ENCODE data around the gene ABCC1.
"Not testable (repeated sequence)": the region's sequence is repeated elsewhere in the genome, so short reads cannot be mapped to it uniquely, and the experiment has no call there.

The ABCC1 gene

GRCh38 chr16:15916323-15916722, 33.1 kb upstream of the ABCC1 start:
- Histone ChIP-seq H3K4me3 (no peak overlapping the region), H3K9me3 (peaks cover 25% of the 10 kb centered on the region), H3K27me3 (no peaks in the 10 kb centered on the region), H3K4me1 (peaks cover 16% of the 10 kb centered on the region), H3K9ac (no peak overlapping the region), H3K36me3 (no peaks in the 10 kb centered on the region), H3K27ac (no peak overlapping the region), H3K4me2 (no peak overlapping the region), H4K20me1 (no peaks in the 10 kb centered on the region)
- no peak for TF ChIP-seq Cebpa-rat (IDR thresholded peaks at IDR 0.05)

- H3K4me2 ChIP-seq, H4K20me1 ChIP-seq, H3K36me3 ChIP-seq, H3K27ac ChIP-seq, H3K9ac ChIP-seq, H3K4me3 ChIP-seq, H3K27me3 ChIP-seq, H3K4me1 ChIP-seq: not testable (repeated sequence)
- H3K9me3 ChIP-seq = peaks cover 25% of the 10 kb centered on the region
These were observed 31.1 kb upstream of the ABCC1 start for GRCh38 chr16:15918314-15918713.

- TF ChIP-seq Cebpa-rat (IDR thresholded peaks at IDR 0.05) = no peak
- no peak overlapping the region for H3K9ac ChIP-seq
These were observed 30.1 kb upstream of the ABCC1 start for GRCh38 chr16:15919331-15919730.

GRCh38 chr16:15924996-15925395, 24.4 kb upstream of the ABCC1 start:
- no peak for TF ChIP-seq Cebpa-rat (IDR thresholded peaks at IDR 0.05)
- Histone ChIP-seq H3K4me2 (peak overlapping the region; percentile 67), H3K9me3 (no peaks in the 10 kb centered on the region), H3K9ac (peak overlapping the region; percentile 44; the same call in 1 of the 2 replicates), H3K4me3 (no peak overlapping the region), H3K27ac (peak overlapping the region; percentile 5; the same call in 1 of the 2 replicates), H3K4me1 (peaks cover 37% of the 10 kb centered on the region), H3K27me3 (no peaks in the 10 kb centered on the region), H4K20me1 (no peaks in the 10 kb centered on the region), H3K36me3 (no peaks in the 10 kb centered on the region)

More at GRCh38 chr16:15919331-15919730, 30.1 kb upstream of the ABCC1 start:
- Histone ChIP-seq H3K9me3 (peaks cover 25% of the 10 kb centered on the region), H3K27me3 (no peaks in the 10 kb centered on the region), H3K4me3 (no peak overlapping the region), H3K36me3 (no peaks in the 10 kb centered on the region), H3K4me1 (peaks cover under 1% of the 10 kb centered on the region; the same call in 1 of the 2 replicates), H4K20me1 (no peaks in the 10 kb centered on the region), H3K27ac (no peak overlapping the region), H3K4me2 (no peak overlapping the region)

GRCh38 chr16:15925631-15926030, 23.8 kb upstream of the ABCC1 start:
- TF ChIP-seq Cebpa-rat (IDR thresholded peaks at IDR 0.05) = peak; percentile 63; the same call in 1 of the 2 replicates
- no peak overlapping the region for H3K4me3 ChIP-seq
- H3K9ac ChIP-seq = peak overlapping the region; percentile 44; the same call in 1 of the 2 replicates

GRCh38 chr16:15928261-15929104, 20.9 kb upstream of the ABCC1 start:
- H3K27me3 ChIP-seq = no peaks in the 10 kb centered on the region
- peaks cover 37% of the 10 kb centered on the region for H3K4me1 ChIP-seq
- no peaks in the 10 kb centered on the region for H4K20me1 ChIP-seq
- H3K9ac ChIP-seq = no peak overlapping the region
- H3K9me3 ChIP-seq = no peaks in the 10 kb centered on the region
- no peak overlapping the region for H3K27ac ChIP-seq
- TF ChIP-seq Cebpa-rat (IDR thresholded peaks at IDR 0.05) = no peak
- H3K4me3 ChIP-seq = no peak overlapping the region
- H3K4me2 ChIP-seq = no peak overlapping the region
- H3K36me3 ChIP-seq = no peaks in the 10 kb centered on the region

More at GRCh38 chr16:15925631-15926030, 23.8 kb upstream of the ABCC1 start:
- Histone ChIP-seq H3K9me3 (no peaks in the 10 kb centered on the region), H3K27me3 (no peaks in the 10 kb centered on the region), H3K4me1 (peaks cover 37% of the 10 kb centered on the region), H3K4me2 (peak overlapping the region; percentile 67), H4K20me1 (no peaks in the 10 kb centered on the region), H3K36me3 (no peaks in the 10 kb centered on the region), H3K27ac (peak overlapping the region; percentile 10; the same call in 1 of the 2 replicates)

DNA sequence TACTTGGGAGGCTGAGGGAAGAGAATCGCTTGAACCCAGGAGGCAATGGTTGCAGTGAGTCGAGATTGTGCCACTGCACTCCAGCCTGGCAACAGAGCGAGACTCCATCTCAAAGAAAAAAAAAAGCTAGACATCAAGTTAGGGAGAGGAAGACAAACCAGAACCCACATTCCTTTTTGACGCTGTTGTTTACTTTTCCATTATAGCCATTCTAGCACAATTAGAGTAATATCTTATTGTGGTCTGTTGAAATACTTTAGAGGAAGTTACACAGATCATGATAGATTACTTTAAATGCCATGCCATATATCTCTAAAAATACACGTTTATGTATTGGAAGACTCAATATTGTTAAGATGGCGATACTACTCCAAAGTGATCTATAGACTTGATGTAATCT, 16.5 kb upstream of the ABCC1 start:
- TF ChIP-seq Cebpa-rat (IDR thresholded peaks at IDR 0.05) = no peak
- H3K4me2 ChIP-seq = no peak overlapping the region
- H3K4me1 ChIP-seq = peaks cover 6% of the 10 kb centered on the region; the same call in 1 of the 2 replicates
- H4K20me1 ChIP-seq = no peaks in the 10 kb centered on the region
- H3K27ac ChIP-seq = no peak overlapping the region
- no peaks in the 10 kb centered on the region for H3K27me3 ChIP-seq
- H3K9ac ChIP-seq = no peak overlapping the region
- no peaks in the 10 kb centered on the region; the same call in 1 of the 2 replicates for H3K9me3 ChIP-seq
- H3K36me3 ChIP-seq = no peaks in the 10 kb centered on the region
- H3K4me3 ChIP-seq = no peak overlapping the region

DNA sequence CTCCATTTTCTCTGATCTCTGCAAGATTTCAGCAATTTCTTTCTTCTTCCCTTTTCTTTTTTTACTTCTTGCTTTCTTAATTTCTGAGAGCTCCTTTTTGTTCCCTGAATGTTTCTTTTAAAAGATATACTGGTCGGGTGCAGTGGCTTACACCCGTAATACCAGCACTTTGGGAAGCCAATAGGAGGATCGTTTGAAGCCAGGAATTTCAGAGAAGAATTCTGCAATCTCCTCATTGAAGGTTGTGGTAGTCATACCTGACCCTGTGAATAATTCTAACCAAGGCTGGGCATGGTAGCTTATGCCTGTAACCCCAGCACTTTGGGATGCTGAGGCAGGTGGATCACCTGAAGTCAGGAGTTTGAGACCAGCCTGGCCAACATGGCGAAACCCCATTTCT, 15.6 kb upstream of the ABCC1 start:
- no peak overlapping the region for H3K4me3 ChIP-seq
- no peaks in the 10 kb centered on the region for H3K36me3 ChIP-seq
- H3K9me3 ChIP-seq = no peaks in the 10 kb centered on the region; the same call in 1 of the 2 replicates
- peaks cover 3% of the 10 kb centered on the region; the same call in 1 of the 2 replicates for H3K4me1 ChIP-seq
- H3K4me2 ChIP-seq = no peak overlapping the region
- H3K9ac ChIP-seq = no peak overlapping the region
- H3K27me3 ChIP-seq = no peaks in the 10 kb centered on the region
- no peaks in the 10 kb centered on the region for H4K20me1 ChIP-seq
- TF ChIP-seq Cebpa-rat (IDR thresholded peaks at IDR 0.05) = no peak
- no peak overlapping the region for H3K27ac ChIP-seq

GRCh38 chr16:15934991-15935390, 14.4 kb upstream of the ABCC1 start:
- Histone ChIP-seq H3K27ac (no peak overlapping the region), H3K4me3 (no peak overlapping the region), H3K36me3 (no peaks in the 10 kb centered on the region), H3K27me3 (no peaks in the 10 kb centered on the region), H4K20me1 (no peaks in the 10 kb centered on the region), H3K4me1 (peaks cover 2% of the 10 kb centered on the region; the same call in 1 of the 2 replicates), H3K4me2 (no peak overlapping the region), H3K9me3 (no peaks in the 10 kb centered on the region; the same call in 1 of the 2 replicates), H3K9ac (no peak overlapping the region)
- TF ChIP-seq Cebpa-rat (IDR thresholded peaks at IDR 0.05) = no peak

DNA sequence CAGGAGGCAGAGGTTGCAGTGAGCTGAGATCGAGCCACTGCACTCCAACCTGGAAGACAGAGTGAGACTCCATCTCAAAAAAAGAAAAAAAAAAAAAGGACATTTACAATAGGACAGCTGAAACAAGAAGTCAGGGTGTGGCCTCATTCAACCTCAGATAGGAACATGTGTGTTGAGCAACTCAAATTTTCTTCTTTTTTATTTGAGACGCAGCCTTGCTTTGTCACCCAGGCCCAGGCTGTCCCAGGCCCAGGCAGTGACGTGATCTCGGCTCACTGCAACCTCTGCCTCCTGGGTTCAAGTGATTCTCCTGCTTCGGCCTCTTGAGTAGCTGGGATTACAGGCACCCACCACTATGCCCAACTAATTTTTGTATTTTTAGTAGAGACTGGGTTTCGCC, 12.6 kb upstream of the ABCC1 start:
- H3K27ac ChIP-seq, H3K4me1 ChIP-seq, H3K36me3 ChIP-seq, H3K9me3 ChIP-seq, H3K27me3 ChIP-seq, H3K4me3 ChIP-seq, H3K9ac ChIP-seq, H4K20me1 ChIP-seq, H3K4me2 ChIP-seq: not testable (repeated sequence)

Data from BLaER1 (cell line).